Esophagus squamous epithelium (tissue), 4 donors: ENCODE results near the gene FAM174C.

ENCODE experiments used
- CTCF ChIP-seq, 6 experiments: fragments of 450-650 bp in 4 of 6; fragments of 200-600 bp in 2 of 6; sonication (generic) in 2 of 6; IDR thresholded peaks; one replicate each; pipeline ENCODE4 v1.5.1; 2016 to 2019; ENCODE audit warnings: antibody characterized with exemption in 6 of 6, mild to moderate bottlenecking in 4 of 6, moderate library complexity in 4 of 6
- POLR2A ChIP-seq, 4 donors: fragments of 450-650 bp; IDR thresholded peaks; one replicate each; pipeline ENCODE4 v1.6.1; 2017; ENCODE audit warnings: antibody characterized with exemption in 4 of 4, mild to moderate bottlenecking in 4 of 4, moderate library complexity in 3 of 4

GRCh38 chr19:1281569-1282287 is 6.4 kb downstream of the FAM174C start:
- TF ChIP-seq CTCF (IDR thresholded peaks at IDR 0.05) (no peak), POLR2A (IDR thresholded peaks at IDR 0.05) (no peak)
